HepG2 (cell line): Measurements from ENCODE around the gene ZBTB47. TPM values are rescaled to one million over a fixed set of nuclear protein-coding genes. Genes with fewer than 3 reads are reported as not detected.

Experiments
- CCDC6 ChIP-seq: sonication (generic); formaldehyde crosslinking; IDR thresholded peaks from 2 replicates; pipeline ENCODE4 v1.8.1; 2022; ENCODE audit warnings: mild to moderate bottlenecking, missing genetic modification reagents, moderate library complexity
- MYC ChIP-seq: sonication (generic); formaldehyde crosslinking; IDR thresholded peaks from 2 replicates; pipeline ENCODE4 v1.9.0; 2021; ENCODE audit warnings: missing genetic modification reagents, borderline replicate concordance
- NR2F6 ChIP-seq, 2 experiments: IDR thresholded peaks; 2 replicates each; pipeline ENCODE4 v1.6.1; 2016; ENCODE audit warnings: antibody characterized with exemption in 1 of 2, mild to moderate bottlenecking in 1 of 2
- SMC3 ChIP-seq: IDR thresholded peaks from 2 replicates; pipeline ENCODE4 v1.6.1; 2011; ENCODE audit warnings: low read length, improper control_type of control experiment
- SNRNP70 ChIP-seq: fragments of 200-400 bp; formaldehyde crosslinking; IDR thresholded peaks from 2 replicates; pipeline ENCODE4 v1.6.1; 2017; ENCODE audit warnings: mild to moderate bottlenecking, low read depth, low read length, moderate library complexity
- SP4 ChIP-seq: sonication (generic); formaldehyde crosslinking; IDR thresholded peaks from 2 replicates; pipeline ENCODE4 v1.8.1; 2023; ENCODE audit warnings: mild to moderate bottlenecking, missing genetic modification reagents
- SSRP1 ChIP-seq: IDR thresholded peaks from 2 replicates; pipeline ENCODE4 v1.6.1; 2016; ENCODE audit warnings: control low read depth
- YEATS4 ChIP-seq: sonication (generic); formaldehyde crosslinking; IDR thresholded peaks from 2 replicates; pipeline ENCODE4 v1.4.0; 2020; ENCODE audit warnings: missing genetic modification reagents, borderline replicate concordance
- ZBTB20 ChIP-seq: sonication (generic); formaldehyde crosslinking; IDR thresholded peaks from 2 replicates; pipeline ENCODE4 v1.8.1; 2023; ENCODE audit warnings: missing genetic modification reagents, low read depth, mild to moderate bottlenecking, borderline replicate concordance
- ZNF451 ChIP-seq: sonication (generic); formaldehyde crosslinking; IDR thresholded peaks from 2 replicates; pipeline ENCODE4 v1.5.0; 2020; ENCODE audit warnings: mild to moderate bottlenecking, missing genetic modification reagents
- polyA plus RNA-seq, 8 experiments: library from polyadenylated mRNA; depleted of rRNA in 3 of 8; stranded (reverse) in 7 of 8; unstranded in 1 of 8; fragments of >200 nt; fragmentation: Illumina TruSeq in 4 of 8; extraction: Trizol in 4 of 8; gene quantifications; 2 replicates each; pipeline versions ENCODE4 v1.2.1 to v1.2.3, GENCODE V29; 2011 to 2016; ENCODE audit warnings: low read depth in 4 of 8, missing spikeins in 1 of 8, mixed read lengths in 1 of 8; ENCODE audit not compliant: insufficient read depth in 1 of 8
- total RNA-seq, 5 experiments: library from RNA; depleted of rRNA; stranded (reverse); fragments of >200 nt; fragmentation: Illumina TruSeq; extraction: Trizol; gene quantifications; 2 replicates each; pipeline ENCODE4 v1.2.3, GENCODE V29; 2016; ENCODE audit warnings: low read depth in 1 of 5
- TF ChIP-seq, protein P1 (sequence below): sonication (generic); formaldehyde crosslinking; IDR thresholded peaks from 2 replicates; pipeline ENCODE4 v1.5.0; 2020; ENCODE audit warnings: mild to moderate bottlenecking, missing genetic modification reagents, borderline replicate concordance
- TF ChIP-seq, protein P2 (sequence below): sonication (generic); formaldehyde crosslinking; IDR thresholded peaks from 2 replicates; pipeline ENCODE4 v1.5.1; 2020; ENCODE audit warnings: mild to moderate bottlenecking, missing genetic modification reagents, borderline replicate concordance
- TF ChIP-seq, protein P3 (sequence below), 2 experiments: sonication (generic) in 1 of 2; formaldehyde crosslinking in 1 of 2; IDR thresholded peaks; 2 replicates each; pipeline versions ENCODE4 v1.6.1 to v1.9.0; 2014 to 2022; ENCODE audit warnings: antibody characterized with exemption in 1 of 2, borderline replicate concordance in 1 of 2, inconsistent platforms in 1 of 2, low read depth in 1 of 2, missing genetic modification reagents in 1 of 2
- TF ChIP-seq, protein P4 (sequence below): sonication (generic); IDR thresholded peaks from 2 replicates; pipeline ENCODE4 v1.6.1; 2016; ENCODE audit warnings: low read depth, borderline replicate concordance
- TF ChIP-seq, protein P5 (sequence below): sonication (generic); formaldehyde crosslinking; IDR thresholded peaks from 2 replicates; pipeline ENCODE4 v1.5.0; 2020; ENCODE audit warnings: missing genetic modification reagents

Gene ZBTB47
- total and polyA plus RNA-seq, 2 of the 13 experiments (the other 11 are each of a cell fraction or from before 2014, with no cell fraction given): 1.5 to 3.1 TPM

DNA sequence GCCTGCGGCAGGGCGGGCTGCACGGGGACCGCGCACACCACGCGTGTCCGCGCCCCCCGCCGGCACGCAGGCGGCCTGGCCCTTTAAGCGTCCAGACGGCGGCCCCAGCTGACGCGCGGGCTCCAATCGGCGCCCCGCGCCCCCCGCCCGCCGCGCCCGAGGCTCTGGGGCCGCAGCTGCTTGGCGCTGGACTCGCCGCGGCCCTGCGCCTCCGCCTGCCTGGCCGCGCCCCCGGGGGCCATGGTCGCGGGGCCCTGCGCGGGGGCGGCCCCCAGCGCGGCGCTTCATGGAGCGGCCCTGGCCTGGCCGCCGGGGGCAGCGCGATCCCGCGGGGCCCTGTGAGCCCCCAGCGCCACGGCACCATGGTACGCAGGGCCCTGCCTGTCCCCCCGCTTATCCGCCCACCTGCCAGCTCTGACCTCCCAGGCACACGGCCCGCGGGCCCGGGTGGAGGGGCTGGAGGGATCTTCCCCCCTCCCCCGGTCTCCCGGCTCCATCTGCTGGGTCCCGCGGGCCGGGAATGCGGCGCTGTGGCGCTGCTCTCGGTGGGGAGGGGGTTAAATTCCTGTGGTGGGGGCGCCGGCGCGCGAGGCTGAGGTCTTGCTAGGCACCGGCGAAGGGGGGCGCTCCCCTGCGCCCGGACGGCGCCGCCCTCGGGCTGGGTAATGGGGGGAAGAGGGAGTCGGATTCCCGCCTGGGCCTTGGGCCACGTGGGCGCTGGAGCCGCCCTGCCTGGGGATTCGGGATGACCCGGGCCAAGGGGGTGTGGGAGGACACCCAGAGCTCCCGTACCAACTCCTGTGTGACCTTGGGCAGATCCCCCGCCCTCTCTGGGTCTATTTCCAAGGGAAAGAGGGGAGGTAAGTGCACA lies 1.1 kb downstream of the ZBTB47 start (continued):
- TF ChIP-seq CCDC6 (CRISPR knock-in tag): no peak
- TF ChIP-seq SNRNP70: no peak
- peak; percentile 81; the same call in 1 of the 2 replicates for TF ChIP-seq MYC (CRISPR knock-in tag)
- 0 out of 2 replicates have a peak, but pooled peaks have one; percentile 5 for TF ChIP-seq NR2F6 (IDR thresholded peaks at IDR 0.05)
- TF ChIP-seq NR2F6 (CRISPR knock-in tag; IDR thresholded peaks at IDR 0.05): no peak
- TF ChIP-seq, protein P1, sequence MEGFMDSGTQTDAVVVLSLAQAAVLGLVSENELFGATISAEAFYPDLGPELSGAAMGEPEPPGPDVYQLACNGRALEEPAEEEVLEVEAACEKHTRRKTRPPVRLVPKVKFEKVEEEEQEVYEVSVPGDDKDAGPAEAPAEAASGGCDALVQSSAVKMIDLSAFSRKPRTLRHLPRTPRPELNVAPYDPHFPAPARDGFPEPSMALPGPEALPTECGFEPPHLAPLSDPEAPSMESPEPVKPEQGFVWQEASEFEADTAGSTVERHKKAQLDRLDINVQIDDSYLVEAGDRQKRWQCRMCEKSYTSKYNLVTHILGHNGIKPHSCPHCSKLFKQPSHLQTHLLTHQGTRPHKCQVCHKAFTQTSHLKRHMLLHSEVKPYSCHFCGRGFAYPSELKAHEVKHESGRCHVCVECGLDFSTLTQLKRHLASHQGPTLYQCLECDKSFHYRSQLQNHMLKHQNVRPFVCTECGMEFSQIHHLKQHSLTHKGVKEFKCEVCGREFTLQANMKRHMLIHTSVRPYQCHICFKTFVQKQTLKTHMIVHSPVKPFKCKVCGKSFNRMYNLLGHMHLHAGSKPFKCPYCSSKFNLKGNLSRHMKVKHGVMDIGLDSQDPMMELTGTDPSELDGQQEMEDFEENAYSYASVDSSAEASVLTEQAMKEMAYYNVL (CRISPR knock-in tag): peak; percentile 25; the same call in 1 of the 2 replicates
- TF ChIP-seq SSRP1: no peak
- TF ChIP-seq, protein P2, sequence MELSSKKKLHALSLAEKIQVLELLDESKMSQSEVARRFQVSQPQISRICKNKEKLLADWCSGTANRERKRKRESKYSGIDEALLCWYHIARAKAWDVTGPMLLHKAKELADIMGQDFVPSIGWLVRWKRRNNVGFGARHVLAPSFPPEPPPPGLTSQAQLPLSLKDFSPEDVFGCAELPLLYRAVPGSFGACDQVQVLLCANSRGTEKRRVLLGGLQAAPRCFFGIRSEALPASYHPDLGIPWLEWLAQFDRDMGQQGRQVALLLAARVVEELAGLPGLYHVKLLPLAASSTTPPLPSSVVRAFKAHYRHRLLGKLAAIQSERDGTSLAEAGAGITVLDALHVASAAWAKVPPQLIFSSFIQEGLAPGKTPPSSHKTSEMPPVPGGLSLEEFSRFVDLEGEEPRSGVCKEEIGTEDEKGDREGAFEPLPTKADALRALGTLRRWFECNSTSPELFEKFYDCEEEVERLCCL (CRISPR knock-in tag): 0 out of 2 replicates have a peak, but pooled peaks have one; percentile 57
- TF ChIP-seq YEATS4: peak; percentile 41; the same call in 1 of the 2 replicates
- TF ChIP-seq, protein P3, sequence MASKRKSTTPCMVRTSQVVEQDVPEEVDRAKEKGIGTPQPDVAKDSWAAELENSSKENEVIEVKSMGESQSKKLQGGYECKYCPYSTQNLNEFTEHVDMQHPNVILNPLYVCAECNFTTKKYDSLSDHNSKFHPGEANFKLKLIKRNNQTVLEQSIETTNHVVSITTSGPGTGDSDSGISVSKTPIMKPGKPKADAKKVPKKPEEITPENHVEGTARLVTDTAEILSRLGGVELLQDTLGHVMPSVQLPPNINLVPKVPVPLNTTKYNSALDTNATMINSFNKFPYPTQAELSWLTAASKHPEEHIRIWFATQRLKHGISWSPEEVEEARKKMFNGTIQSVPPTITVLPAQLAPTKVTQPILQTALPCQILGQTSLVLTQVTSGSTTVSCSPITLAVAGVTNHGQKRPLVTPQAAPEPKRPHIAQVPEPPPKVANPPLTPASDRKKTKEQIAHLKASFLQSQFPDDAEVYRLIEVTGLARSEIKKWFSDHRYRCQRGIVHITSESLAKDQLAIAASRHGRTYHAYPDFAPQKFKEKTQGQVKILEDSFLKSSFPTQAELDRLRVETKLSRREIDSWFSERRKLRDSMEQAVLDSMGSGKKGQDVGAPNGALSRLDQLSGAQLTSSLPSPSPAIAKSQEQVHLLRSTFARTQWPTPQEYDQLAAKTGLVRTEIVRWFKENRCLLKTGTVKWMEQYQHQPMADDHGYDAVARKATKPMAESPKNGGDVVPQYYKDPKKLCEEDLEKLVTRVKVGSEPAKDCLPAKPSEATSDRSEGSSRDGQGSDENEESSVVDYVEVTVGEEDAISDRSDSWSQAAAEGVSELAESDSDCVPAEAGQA (IDR thresholded peaks at IDR 0.05; ENCODE audit: low read depth): 0 out of 2 replicates have a peak, but pooled peaks have one; percentile 18
- TF ChIP-seq, protein P3 (CRISPR knock-in tag; IDR thresholded peaks at IDR 0.05; ENCODE audit: borderline replicate concordance): no peak
- TF ChIP-seq SP4 (CRISPR knock-in tag): peak; percentile 12; the same call in 1 of the 2 replicates
- peak; percentile 85; the same call in 1 of the 2 replicates for TF ChIP-seq ZNF451 (CRISPR knock-in tag)
- TF ChIP-seq, protein P4, sequence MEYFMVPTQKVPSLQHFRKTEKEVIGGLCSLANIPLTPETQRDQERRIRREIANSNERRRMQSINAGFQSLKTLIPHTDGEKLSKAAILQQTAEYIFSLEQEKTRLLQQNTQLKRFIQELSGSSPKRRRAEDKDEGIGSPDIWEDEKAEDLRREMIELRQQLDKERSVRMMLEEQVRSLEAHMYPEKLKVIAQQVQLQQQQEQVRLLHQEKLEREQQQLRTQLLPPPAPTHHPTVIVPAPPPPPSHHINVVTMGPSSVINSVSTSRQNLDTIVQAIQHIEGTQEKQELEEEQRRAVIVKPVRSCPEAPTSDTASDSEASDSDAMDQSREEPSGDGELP: peak; percentile 38; the same call in 1 of the 2 replicates
- no peak for TF ChIP-seq SMC3
- TF ChIP-seq, protein P5, sequence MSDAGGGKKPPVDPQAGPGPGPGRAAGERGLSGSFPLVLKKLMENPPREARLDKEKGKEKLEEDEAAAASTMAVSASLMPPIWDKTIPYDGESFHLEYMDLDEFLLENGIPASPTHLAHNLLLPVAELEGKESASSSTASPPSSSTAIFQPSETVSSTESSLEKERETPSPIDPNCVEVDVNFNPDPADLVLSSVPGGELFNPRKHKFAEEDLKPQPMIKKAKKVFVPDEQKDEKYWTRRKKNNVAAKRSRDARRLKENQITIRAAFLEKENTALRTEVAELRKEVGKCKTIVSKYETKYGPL (CRISPR knock-in tag): 0 out of 2 replicates have a peak, but pooled peaks have one; percentile 19
- TF ChIP-seq ZBTB20: no peak
